ENCODE measurements around the gene UXT.
"Not testable (repeated sequence)": the region's sequence is repeated elsewhere in the genome, so short reads cannot be mapped to it uniquely, and the experiment has no call there.

The UXT gene

DNA sequence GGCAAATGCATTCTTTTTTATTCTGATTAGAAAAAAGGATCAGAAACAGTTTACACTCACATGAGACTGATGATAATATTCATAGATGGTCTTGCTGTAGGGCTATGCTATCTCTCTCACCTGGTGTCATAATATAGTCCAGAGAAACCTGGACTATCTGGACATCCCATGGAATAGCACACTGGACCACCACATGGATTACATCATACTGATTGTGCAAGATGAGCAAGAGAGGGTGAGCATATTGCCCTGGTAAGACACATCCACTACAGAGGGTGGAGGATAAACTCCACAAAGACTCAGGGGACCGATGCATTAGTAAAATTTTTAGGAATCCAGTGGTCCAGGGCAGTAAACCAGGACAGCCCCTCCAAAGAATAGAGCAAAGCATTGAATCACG is 47.5 kb downstream of the UXT start:
- peaks cover 9% of the 10 kb centered on the region for H3K4me1 Mint-ChIP-seq
- no peak for DNase-seq
- H3K27ac Mint-ChIP-seq, result no peak overlapping the region
- H3K27me3 Mint-ChIP-seq, result no peaks in the 10 kb centered on the region
- no peak overlapping the region for H3K4me3 Mint-ChIP-seq
- H3K9me3 Mint-ChIP-seq, result no peaks in the 10 kb centered on the region
- ATAC-seq, result no peak

DNA sequence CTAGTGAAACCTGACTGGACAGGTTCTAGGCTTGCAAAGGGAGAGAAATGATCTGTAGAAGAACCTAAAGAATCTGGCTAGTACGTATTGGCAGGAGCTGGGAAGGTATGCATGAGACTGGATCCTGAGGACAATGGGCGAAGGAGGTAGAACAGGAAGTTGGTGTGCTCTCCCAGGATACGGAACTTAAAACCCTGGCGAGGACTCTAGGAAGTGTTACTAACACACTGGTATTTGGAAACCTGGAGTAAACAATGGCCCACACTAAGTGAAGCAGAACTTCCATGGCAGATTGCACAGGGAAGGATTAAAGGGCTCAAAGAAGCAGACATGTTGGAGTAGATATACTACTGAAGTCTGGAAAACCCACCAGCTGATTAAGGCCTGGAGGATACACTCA is 48.5 kb downstream of the UXT start:
- no peak overlapping the region for H3K4me3 Mint-ChIP-seq
- H3K4me1 Mint-ChIP-seq, result peaks cover 9% of the 10 kb centered on the region
- ATAC-seq (no peak), DNase-seq (no peak)
- H3K9me3 Mint-ChIP-seq, result no peaks in the 10 kb centered on the region
- H3K27ac Mint-ChIP-seq, result no peak overlapping the region
- H3K27me3 Mint-ChIP-seq, result no peaks in the 10 kb centered on the region

DNA sequence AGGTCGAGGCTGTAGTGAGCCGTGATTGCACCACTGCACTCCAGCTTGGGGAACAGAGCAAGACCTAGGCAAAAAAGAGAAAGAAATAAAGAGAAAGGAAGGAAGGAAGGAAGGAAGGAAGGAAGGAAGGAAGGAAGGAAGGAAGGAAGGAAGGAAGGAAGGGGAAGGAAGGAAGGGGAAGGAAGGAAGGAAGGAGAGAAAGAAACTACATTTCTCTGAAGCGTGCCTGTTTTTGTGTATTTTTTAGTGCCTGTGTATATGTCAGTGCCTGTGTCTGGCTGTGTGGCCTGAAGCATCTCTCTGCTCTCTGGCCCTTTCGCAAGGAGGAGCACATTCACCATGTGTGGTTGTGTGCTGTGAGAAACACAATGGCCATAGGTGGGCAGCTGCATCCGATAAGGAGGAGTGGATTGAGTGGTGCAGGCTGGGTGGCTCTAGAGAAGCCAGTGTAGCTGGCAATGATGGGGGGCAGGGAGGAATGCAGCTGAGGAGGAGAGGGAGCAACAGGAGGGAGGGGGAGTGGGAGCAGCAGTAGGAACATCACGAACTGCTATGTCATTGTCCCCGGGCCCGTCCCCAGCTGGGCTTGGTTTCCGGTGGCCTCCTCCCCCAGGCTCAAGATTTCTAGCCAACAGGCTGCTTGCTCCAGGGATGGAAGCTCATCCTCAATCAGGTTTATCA is 50.7 kb downstream of the UXT start:
- Mint-ChIP-seq H3K27ac (peak overlapping the region in 1 of 2 donors; percentile 57), H3K9me3 (no peaks in the 10 kb centered on the region), H3K27me3 (no peaks in the 10 kb centered on the region), H3K4me3 (peak overlapping the region in 1 of 2 donors; percentile 4), H3K4me1 (peaks cover 9% of the 10 kb centered on the region)
- no peak for ATAC-seq
- no peak for DNase-seq

DNA sequence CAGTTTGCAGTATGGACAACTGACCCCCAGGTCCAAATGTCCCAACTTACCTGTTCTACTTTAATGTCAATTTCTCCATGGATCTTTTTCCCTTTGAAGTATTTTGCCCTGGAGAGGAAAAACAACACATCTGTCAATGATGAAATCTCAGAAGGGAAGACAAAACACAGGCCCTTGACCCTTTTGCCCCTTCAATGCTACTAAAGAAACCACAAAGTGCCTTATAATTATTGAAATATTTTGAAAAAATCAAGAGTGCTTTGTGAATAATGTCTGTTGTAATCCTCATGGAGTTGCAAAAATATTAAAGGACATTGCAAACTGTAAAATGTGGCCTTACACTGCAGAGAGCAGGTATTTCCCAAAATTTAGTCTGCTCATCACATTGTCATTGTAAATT is 51.9 kb downstream of the UXT start:
- H3K27me3 Mint-ChIP-seq, result no peaks in the 10 kb centered on the region

DNA sequence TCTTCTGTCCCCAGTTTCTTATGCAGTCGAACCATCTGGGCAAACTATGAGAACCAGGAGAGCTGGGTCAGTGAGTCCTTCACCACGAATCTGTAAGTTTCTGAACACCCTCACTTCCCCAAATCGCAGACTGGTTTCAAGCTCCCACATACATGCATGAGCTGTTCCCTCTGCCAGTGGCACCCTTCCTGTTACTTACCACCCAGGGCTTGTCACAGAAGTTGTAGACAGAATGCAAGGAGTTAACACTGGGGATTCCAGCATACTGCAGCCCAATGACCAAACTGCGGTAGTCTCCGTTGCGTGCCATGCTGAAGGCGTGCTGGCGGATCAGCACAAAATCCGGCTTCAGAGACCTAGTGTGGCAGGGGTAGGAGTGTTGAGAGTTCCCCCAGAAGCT is 54.0 kb downstream of the UXT start:
- Mint-ChIP-seq H3K27me3 (no peaks in the 10 kb centered on the region), H3K9me3 (no peaks in the 10 kb centered on the region), H3K27ac (no peak overlapping the region), H3K4me1 (peaks cover 9% of the 10 kb centered on the region), H3K4me3 (no peak overlapping the region)
- no peak for ATAC-seq
- no peak for DNase-seq

More for the DNA sequence above, 51.9 kb downstream of the UXT start:
- ATAC-seq (no peak), DNase-seq (no peak)
- no peak overlapping the region for H3K4me3 Mint-ChIP-seq
- H3K27ac Mint-ChIP-seq, result no peak overlapping the region
- H3K9me3 Mint-ChIP-seq, result no peaks in the 10 kb centered on the region
- H3K4me1 Mint-ChIP-seq, result peaks cover 9% of the 10 kb centered on the region

DNA sequence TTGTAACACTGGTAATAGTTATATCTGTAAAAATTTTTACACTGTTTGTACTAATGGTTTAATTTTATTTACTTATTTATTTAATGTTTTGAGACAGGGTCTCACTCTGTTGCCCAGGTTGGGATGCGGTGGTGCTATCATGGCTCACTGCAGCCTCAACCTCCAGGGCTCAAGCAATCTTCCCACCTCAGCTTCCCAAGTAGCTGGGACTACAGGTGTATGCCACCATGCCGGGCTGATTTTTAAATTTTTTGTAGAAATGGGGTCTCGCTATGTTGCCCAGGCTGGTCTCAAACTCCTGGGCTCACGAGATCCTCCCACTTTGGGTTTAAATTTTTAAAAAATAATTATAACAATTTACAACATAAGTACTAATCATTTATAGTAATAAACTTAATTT is 55.9 kb downstream of the UXT start:
- not testable (repeated sequence) for H3K9me3 Mint-ChIP-seq, H3K4me1 Mint-ChIP-seq, ATAC-seq, DNase-seq, H3K27me3 Mint-ChIP-seq, H3K27ac Mint-ChIP-seq, H3K4me3 Mint-ChIP-seq
